Heart left ventricle (tissue), 13 donors: ENCODE measurements around the gene KREMEN1.
"Not testable (repeated sequence)": the region's sequence is repeated elsewhere in the genome, so short reads cannot be mapped to it uniquely, and the experiment has no call there.

Source experiments
- CTCF ChIP-seq, 12 donors: fragments of 200-600 bp; sonication (generic) in 4 of 12; IDR thresholded peaks; one replicate each; pipeline versions ENCODE4 v1.5.0 to v1.8.0; 2018 to 2022; ENCODE audit warnings: antibody characterized with exemption in 12 of 12, mild to moderate bottlenecking in 5 of 12
- POLR2A ChIP-seq, 2 donors: fragments of 450-650 bp; IDR thresholded peaks; one replicate each; pipeline ENCODE4 v1.6.1; 2017; ENCODE audit warnings: antibody characterized with exemption in 2 of 2, mild to moderate bottlenecking in 2 of 2, moderate library complexity in 2 of 2
- donor health status: ischemic (EF 13 %, LVEDD 7.1; RV severe dilation, severe dysfunction).
- donor health status: DM: no; HTN: yes; CAD: no.
- donor health status: DM: no; HTN: no; CAD: no.
- donor health status: ischemic (EF 25% LVEDD 6.9; RV normal size, moderate dysfunction).
- donor health status: ischemic (EF 25% LVEDD 5.7; RV mildly dilated, moderate dysfunction).
- donor health status: ischemic (EF 35%, LVEDD 5.7; RV mildly dilated, moderate dysfunction).
- donor health status: nonischemic (EF 11% LVEDD 7.7; RV severe dilation, severe dysfunction).
- donor health status: DM: yes; HTN: yes; CAD: no.
- donor health status: PGD.
- donor health status: ischemic (EF 29% LVEDD 5.4; RV normal size, mild dysfunction).
- donor health status: nonischemic (EF 23%, LVEDD 6.1; RV moderate dilation, normal function).

GRCh38 chr22:29083576-29083932 lies 10.7 kb downstream of the KREMEN1 start:
- not testable (repeated sequence) for TF ChIP-seq CTCF, POLR2A (IDR thresholded peaks at IDR 0.05)
